ENCODE data around the gene CCDC9.
"Not testable (repeated sequence)": the region's sequence is repeated elsewhere in the genome, so short reads cannot be mapped to it uniquely, and the experiment has no call there.

CCDC9 gene

DNA sequence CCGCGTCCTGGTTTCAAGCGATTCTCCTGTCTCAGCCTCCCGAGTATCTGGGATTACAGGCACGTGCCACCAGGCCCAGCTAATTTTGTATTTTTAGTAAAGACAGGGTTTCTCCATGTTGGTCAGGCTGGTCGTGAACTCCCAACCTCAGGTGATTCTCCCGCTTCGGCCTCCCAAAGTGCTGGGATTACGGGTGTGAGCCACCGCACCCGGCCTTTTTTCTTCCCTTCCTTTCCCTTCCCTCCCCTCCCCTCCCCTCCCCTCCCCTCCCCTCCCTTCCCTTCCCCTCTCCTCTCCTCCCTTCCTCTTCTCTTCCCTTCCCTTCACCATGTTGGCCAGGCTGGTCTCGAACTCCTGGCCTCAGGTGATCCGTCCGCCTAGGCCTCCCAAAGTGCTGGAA is 44.5 kb downstream of the CCDC9 start:
- DNase-seq (ENCODE audit: low read depth in 2 of 2): not testable (repeated sequence)

DNA sequence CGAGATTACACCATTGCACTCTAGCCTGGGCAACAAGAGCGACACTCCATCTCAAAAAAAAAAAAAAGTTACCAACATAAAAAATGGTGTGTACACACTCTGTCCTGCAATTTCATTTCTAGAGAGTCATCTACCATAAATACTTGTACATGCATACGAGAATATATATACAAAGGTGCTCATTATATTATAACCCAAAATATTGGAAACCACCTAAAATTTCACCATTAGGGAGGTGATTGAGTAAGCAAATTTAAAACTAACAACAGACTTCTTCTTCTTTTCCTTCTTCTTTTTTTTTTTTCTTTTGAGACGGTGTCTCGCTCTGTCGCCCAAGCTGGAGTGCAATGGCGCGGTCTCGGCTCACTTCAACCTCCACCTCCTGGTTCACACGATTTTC is 45.9 kb downstream of the CCDC9 start:
- DNase-seq (ENCODE audit: low read depth in 2 of 2): no peak

DNA sequence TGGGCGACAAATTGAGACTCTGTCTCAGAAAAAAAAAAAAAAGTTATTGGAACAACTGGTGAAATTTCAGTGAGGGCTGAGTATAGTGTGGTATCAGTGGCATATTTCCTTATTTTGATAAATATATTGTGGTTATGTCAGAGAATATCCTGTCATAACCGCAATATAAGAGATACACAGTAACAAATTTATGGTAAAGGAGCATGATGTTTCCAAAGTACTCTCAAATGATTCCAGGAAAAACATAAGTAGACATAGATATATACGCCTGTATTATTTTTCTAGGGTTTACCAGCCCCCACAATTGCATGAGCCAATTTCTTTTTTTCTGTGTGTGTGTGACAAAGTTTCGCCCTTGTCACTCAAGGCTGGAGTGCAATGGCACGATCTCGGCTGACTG is 47.6 kb downstream of the CCDC9 start:
- DNase-seq (ENCODE audit: low read depth in 2 of 2): no peak

DNA sequence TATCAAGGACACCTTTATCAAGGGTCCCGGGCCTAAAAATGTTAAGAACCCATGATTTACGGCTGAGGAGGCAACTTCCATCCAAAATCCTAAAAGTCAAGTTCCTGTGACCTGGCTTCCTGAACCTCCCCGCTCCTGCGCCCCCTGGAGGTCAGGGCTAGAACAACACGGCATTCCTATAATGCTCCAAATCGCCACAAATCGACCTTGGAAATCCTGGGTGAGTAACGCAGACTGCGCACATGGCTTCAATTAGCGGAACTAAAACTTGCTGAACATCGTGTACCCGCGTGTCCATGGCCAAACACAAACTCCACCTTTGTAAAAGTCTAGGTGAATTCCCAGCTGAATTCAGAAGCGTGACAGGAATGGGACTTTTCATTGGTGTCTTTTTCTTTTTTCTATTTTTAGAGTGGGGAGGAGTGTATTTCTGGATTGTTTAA is 49.0 kb downstream of the CCDC9 start:
- no peak for DNase-seq (ENCODE audit: low read depth in 2 of 2)

DNA sequence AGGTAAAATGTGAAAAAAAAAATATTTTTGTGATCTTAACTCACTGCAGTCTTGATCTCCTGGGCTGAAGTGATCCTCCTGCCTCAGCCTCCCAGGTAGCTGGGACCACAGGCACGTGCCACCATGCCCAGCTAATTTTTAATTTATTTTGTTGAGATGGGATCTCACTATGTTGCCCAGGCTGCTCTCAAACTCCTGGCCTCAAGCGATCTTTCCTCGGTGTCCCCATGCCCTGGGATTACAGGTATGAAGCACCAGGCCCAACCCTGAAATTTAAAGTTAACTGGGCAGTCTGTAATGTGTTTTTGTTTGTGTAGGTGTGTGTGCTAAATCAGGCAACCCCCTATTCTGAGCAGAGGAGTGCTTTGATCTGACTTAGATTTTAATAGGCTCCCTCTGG is 50.0 kb downstream of the CCDC9 start:
- no peak for DNase-seq (ENCODE audit: low read depth in 2 of 2)

DNA sequence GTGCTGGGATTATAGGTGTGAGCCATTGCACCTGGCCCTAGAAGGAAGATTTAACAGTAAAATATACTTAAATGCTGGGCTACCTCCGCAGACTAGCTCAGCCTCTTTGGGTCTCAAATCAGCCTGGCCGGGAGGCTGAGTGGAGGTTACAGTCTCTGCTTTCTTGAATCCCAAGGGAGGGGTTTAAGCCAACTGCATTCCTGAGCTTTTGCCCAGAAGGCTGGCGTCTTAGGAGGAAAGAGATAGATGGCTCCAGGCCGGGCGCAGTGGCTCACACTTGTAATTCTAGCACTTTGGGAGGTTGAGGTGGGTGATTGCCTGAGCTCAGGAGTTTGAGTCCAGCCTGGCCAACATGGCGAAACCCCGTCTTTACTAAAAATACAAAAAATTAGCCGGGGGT is 52.7 kb downstream of the CCDC9 start:
- DNase-seq (ENCODE audit: low read depth in 2 of 2): no peak

DNA sequence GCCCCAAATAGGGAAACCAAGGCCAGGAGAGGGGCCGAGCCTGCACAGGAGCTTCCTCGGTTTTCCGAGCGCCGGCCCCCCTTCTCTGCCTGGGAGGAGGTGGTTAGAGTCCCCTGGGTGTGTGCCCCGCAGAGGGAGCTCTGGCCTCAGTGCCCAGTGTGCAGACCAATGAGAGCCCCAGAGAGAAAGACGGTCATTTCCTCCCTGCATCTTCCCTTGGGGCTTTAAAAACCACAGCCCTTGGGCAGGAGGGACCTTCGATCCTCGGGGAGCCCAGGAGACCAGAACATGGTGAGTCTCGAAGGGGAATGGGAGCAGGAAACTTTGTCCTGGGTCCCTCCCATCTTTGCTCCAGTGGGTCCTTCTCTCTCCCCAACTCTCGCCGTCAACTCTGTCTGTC is 53.3 kb downstream of the CCDC9 start, which contains the start of gene C5AR1:
Gene C5AR1 (plus strand): TSS at position 254 of the 400 bp plus-strand sequence. CDS start 35 bp downstream, at position 289.
- no peak for DNase-seq (ENCODE audit: low read depth in 2 of 2)

DNA sequence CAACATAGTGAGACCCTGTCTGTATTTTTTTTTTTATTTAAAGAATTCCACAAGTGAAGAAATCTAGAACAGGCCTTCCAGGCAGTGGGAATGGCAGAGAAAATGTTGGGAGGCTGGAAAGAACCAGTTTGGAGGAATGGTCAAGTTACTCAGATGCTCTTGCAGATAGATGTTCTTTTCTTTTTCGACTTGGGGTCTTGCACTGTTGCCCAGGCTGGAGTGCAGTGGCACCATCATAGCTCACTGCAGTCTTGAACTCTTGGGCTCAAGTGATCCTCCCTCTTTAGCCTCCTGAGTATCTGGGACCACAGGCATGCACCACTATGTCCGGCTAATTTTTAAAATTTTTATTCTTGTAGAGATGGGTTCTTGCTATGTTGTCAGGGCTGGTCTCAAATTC is 54.0 kb downstream of the CCDC9 start:
- DNase-seq (ENCODE audit: low read depth in 2 of 2): no peak

DNA sequence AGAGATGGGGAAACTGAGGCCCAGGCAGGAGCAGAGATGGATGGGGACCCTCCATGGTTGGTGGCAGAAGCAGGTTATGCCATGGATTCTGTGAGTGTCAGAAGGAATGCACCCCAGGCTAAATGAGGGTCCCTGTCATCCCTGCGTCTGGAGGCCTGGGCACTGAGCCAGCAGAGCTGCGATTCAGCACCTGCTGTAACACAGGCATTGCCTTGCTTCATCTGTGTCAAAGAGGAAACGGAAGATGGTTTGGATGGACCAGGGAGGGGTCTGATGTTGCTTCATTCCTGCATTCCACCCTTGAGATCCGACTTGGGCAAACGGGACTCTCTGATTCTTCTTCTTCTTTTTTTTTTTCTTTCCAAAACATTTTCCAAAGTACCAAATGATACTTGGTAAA is 54.5 kb downstream of the CCDC9 start:
- no peak for DNase-seq (ENCODE audit: low read depth in 2 of 2)

DNA sequence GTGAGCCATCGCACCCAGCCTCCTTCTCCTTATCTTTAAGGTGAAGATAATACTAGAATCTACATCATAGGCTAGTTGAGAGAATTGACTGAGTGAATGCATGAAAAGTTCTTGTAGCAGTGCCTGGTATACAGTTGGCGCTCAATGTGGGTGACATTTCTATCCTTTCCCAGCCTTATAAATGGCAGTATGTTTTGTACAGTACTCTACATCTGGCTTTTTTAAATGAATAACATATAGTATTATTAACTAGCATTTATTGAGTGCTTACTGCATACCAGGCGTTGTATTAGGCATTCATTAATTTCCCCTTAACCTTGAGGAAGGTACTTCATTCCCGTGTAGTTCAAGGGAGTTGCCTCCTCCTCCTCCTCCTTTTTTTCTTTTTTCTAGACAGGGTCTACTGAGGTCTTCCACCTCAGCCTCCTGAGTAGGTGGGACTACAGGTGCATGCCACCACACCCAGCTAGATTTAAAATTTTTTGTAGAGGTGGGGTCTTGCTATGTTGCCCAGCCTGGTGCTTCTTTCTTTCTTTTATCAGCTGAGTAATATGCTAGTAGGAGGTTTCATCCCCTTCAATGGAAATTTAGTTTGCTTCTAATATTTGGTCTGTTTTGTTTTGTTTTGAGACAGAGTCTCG is 56.2 kb downstream of the CCDC9 start:
- DNase-seq (ENCODE audit: low read depth in 2 of 2): no peak

DNA sequence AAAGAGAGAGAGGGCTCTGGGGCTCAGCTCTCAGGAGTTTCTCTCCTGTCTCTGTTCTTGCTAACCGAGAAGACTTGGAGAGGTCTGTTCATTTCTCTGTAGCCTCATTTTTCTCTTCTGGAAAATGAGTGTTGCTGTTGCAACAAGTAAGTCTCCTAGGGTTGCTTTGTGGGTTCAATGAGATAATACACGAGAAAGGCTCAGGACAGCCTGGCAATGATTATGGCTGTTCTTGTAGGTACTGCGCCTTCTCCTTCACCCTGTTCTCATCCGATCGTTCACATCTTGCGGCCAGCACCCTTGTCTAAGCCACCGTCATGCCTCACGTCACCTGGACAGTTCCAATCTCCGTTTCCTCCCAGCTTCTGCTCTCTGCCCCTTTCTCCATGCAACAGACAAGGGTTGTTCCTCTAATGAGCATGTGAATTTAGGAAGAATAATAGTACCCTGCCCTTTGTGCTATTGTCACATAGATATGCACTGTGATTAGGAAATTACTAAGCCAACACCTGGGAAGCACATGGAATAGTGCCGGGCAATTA is 57.5 kb downstream of the CCDC9 start:
- DNase-seq (ENCODE audit: low read depth in 2 of 2): no peak

DNA sequence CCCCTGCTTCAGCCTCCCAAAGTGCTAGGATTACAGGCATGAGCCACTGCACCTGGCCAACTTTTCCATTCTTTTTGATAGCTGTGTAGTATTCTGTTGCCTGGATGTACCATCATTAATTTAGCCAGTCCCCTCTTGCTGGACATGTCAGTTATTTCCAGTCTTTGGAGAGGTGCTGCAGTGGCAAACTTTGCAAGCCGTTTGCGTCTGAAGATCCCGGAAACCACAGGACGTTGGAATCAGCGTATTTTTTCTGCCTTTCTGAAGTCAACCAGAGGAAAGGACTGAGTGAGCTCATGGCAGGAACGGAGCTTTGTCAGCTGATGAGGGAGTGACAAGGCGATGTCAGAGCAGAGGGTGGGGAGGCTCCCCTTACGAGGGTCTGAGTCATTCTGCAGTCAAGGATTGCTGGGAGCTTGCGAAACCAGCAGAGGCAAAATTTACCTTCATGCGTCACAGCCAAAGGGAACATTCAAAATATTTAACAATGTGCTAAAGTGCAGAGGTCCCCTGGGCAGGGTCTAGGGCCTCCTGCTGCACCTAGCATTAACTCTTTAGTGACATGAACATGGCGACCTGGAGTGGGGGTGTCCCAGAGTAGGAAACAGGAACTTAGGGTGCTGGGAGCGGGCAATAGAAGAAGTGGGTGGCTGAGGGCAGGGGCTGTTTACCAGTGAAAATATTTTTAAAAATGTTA is 58.9 kb downstream of the CCDC9 start:
- DNase-seq (ENCODE audit: low read depth in 2 of 2): peak; percentile 7 to 22

DNA sequence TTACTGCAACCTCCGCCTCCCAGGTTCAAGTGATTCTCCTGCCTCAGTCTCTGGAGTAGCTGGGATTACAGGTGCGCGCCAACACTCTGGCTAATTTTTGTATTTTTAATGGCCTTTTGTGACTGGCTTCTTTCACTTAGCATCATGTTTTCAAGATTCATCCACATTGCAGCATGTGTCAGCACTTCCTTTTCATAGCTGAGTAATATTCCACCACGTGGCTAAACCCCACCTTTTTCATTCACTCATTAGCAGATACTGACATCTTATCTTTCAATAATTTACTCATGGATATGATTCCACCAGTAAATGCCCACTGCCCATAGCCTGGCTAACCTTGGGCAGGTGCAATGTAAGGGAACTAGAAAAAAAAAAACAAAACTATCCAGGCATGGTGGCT is 60.2 kb downstream of the CCDC9 start:
- no peak for DNase-seq (ENCODE audit: low read depth in 2 of 2)

DNA sequence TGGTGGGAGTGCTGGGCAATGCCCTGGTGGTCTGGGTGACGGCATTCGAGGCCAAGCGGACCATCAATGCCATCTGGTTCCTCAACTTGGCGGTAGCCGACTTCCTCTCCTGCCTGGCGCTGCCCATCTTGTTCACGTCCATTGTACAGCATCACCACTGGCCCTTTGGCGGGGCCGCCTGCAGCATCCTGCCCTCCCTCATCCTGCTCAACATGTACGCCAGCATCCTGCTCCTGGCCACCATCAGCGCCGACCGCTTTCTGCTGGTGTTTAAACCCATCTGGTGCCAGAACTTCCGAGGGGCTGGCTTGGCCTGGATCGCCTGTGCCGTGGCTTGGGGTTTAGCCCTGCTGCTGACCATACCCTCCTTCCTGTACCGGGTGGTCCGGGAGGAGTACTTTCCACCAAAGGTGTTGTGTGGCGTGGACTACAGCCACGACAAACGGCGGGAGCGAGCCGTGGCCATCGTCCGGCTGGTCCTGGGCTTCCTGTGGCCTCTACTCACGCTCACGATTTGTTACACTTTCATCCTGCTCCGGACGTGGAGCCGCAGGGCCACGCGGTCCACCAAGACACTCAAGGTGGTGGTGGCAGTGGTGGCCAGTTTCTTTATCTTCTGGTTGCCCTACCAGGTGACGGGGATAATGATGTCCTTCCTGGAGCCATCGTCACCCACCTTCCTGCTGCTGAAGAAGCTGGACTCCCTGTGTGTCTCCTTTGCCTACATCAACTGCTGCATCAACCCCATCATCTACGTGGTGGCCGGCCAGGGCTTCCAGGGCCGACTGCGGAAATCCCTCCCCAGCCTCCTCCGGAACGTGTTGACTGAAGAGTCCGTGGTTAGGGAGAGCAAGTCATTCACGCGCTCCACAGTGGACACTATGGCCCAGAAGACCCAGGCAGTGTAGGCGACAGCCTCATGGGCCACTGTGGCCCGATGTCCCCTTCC is 63.9 kb downstream of the CCDC9 start:
- no peak for DNase-seq (ENCODE audit: low read depth in 2 of 2)
